CD14-positive monocyte (primary cell): ENCODE results near the gene PLEKHA7. TPM values are rescaled to one million over a fixed set of nuclear protein-coding genes. Genes with fewer than 3 reads are reported as not detected.

Source experiments
- DNase-seq, 3 donors: peaks; one replicate each; pipeline ENCODE4 v3.0.0-alpha.2; 2011 to 2022
- H2AFZ ChIP-seq: 2 replicates; pipeline ENCODE4 v1.6.0; 2012; ENCODE audit warnings: mild to moderate bottlenecking, low read depth, low read length, inconsistent platforms; ENCODE audit not compliant: insufficient read depth, poor library complexity, severe bottlenecking
- H3K27ac ChIP-seq, 2 donors: 1 replicate in 1 of 2; 2 replicates in 1 of 2; pipeline ENCODE4 v1.5.1; 2012 to 2013; ENCODE audit warnings: low read length in 2 of 2, control low read depth in 1 of 2, inconsistent platforms in 1 of 2, low read depth in 1 of 2, mild to moderate bottlenecking in 1 of 2
- H3K27me3 ChIP-seq, 2 donors: one replicate each; pipeline versions ENCODE4 v1.6.0 to v1.6.1; 2011 to 2013; ENCODE audit warnings: low read length in 2 of 2; ENCODE audit not compliant: control insufficient read depth in 2 of 2, insufficient read depth in 2 of 2
- H3K36me3 ChIP-seq, 2 donors: replicated peaks in 1 of 2; 1 replicate in 1 of 2; 2 replicates in 1 of 2; pipeline versions ENCODE4 v1.5.1 to v1.6.1; 2012 to 2013; ENCODE audit warnings: low read length in 2 of 2, control low read depth in 1 of 2, inconsistent platforms in 1 of 2, mild to moderate bottlenecking in 1 of 2; ENCODE audit not compliant: insufficient read depth in 2 of 2, control insufficient read depth in 1 of 2
- H3K4me1 ChIP-seq, 2 donors: 1 replicate in 1 of 2; 2 replicates in 1 of 2; pipeline versions ENCODE4 v1.5.1 to v1.6.1; 2012 to 2013; ENCODE audit warnings: low read length in 2 of 2, control low read depth in 1 of 2, inconsistent platforms in 1 of 2, mild to moderate bottlenecking in 1 of 2, moderate library complexity in 1 of 2; ENCODE audit not compliant: insufficient read depth in 2 of 2, control insufficient read depth in 1 of 2
- H3K4me2 ChIP-seq: replicated peaks from 2 replicates; pipeline ENCODE3; 2012; ENCODE audit warnings: low read length, moderate library complexity, mild to moderate bottlenecking; ENCODE audit not compliant: poor library complexity, severe bottlenecking; ENCODE audit errors: extremely low read depth
- H3K4me3 ChIP-seq, 3 experiments: fragments of 200-600 bp in 1 of 3; sonication (generic) in 1 of 3; replicated peaks in 1 of 3; 1 replicate in 2 of 3; 2 replicates in 1 of 3; pipeline ENCODE4 v1.5.1; 2011 to 2013; ENCODE audit warnings: low read length in 3 of 3, mild to moderate bottlenecking in 3 of 3, control low read depth in 2 of 3, low read depth in 2 of 3, inconsistent platforms in 1 of 3, moderate library complexity in 1 of 3
- H3K79me2 ChIP-seq: 2 replicates; pipeline ENCODE4 v1.6.0; 2012; ENCODE audit warnings: mild to moderate bottlenecking, control low read depth, inconsistent platforms, low read length, moderate library complexity; ENCODE audit not compliant: insufficient read depth
- H3K9ac ChIP-seq: 2 replicates; pipeline ENCODE4 v1.6.0; 2017; ENCODE audit warnings: low read length, mild to moderate bottlenecking; ENCODE audit not compliant: insufficient read depth, poor library complexity, severe bottlenecking
- H3K9me3 ChIP-seq, 2 donors: replicated peaks in 1 of 2; 1 replicate in 1 of 2; 2 replicates in 1 of 2; pipeline versions ENCODE4 v1.5.1 to v1.6.1; 2012 to 2013; ENCODE audit warnings: low read length in 2 of 2, control low read depth in 1 of 2; ENCODE audit not compliant: control insufficient read depth in 1 of 2, insufficient read depth in 1 of 2
- H4K20me1 ChIP-seq: 2 replicates; pipeline ENCODE4 v1.6.0; 2012; ENCODE audit warnings: mild to moderate bottlenecking, low read length, control low read depth, moderate library complexity; ENCODE audit not compliant: insufficient read depth
- H3K27ac Mint-ChIP-seq, 7 donors: one replicate each; pipeline ENCODE4 v1.8.0; 2020; ENCODE audit warnings: mild to moderate bottlenecking in 7 of 7, mixed read lengths in 7 of 7, moderate library complexity in 6 of 7, inconsistent platforms in 2 of 7
- H3K27me3 Mint-ChIP-seq, 3 donors: one replicate each; pipeline ENCODE4 v1.8.0; 2021 to 2022; ENCODE audit warnings: low read depth in 3 of 3, mild to moderate bottlenecking in 3 of 3, mixed read lengths in 3 of 3, moderate library complexity in 3 of 3, inconsistent platforms in 1 of 3
- H3K36me3 Mint-ChIP-seq, 2 donors: one replicate each; pipeline ENCODE4 v1.8.0; 2020; ENCODE audit warnings: mixed read lengths in 2 of 2, inconsistent platforms in 1 of 2, mild to moderate bottlenecking in 1 of 2
- H3K4me1 Mint-ChIP-seq: one replicate; pipeline ENCODE4 v1.8.0; 2020; ENCODE audit warnings: mild to moderate bottlenecking, mixed read lengths
- H3K4me3 Mint-ChIP-seq, 2 donors: one replicate each; pipeline ENCODE4 v1.8.0; 2020; ENCODE audit warnings: mild to moderate bottlenecking in 2 of 2, mixed read lengths in 2 of 2, moderate library complexity in 1 of 2
- H3K9me3 Mint-ChIP-seq, 7 donors: one replicate each; pipeline ENCODE4 v1.8.0; 2020 to 2022; ENCODE audit warnings: mixed read lengths in 7 of 7, mild to moderate bottlenecking in 6 of 7, moderate library complexity in 6 of 7, inconsistent platforms in 2 of 7
- CTCF ChIP-seq: fragments of 200-600 bp; IDR thresholded peaks from one replicate; pipeline ENCODE4 v1.8.0; 2022; ENCODE audit warnings: antibody characterized with exemption, mild to moderate bottlenecking
- WGBS: methylation state at CpG from one replicate; pipeline ENCODE4 v1.1.5; 2013; ENCODE audit warnings: missing lambda C conversion rate; ENCODE audit not compliant: insufficient coverage; 5-methylcytosine and 5-hydroxymethylcytosine counted together
- intact Hi-C, 2 donors: fragments of 100-400 bp; cut with micrococcal nuclease; formaldehyde crosslinking; loops; one replicate each; pipeline versions ENCODE4 v1.15.0 to v1.15.1; 2023
- polyA plus RNA-seq, 3 donors: library from polyadenylated mRNA; depleted of rRNA in 1 of 3; unstranded in 2 of 3; stranded (reverse) in 1 of 3; fragments of 300-500 nt in 2 of 3; fragments of >200 nt in 1 of 3; fragmentation: Illumina TruSeq in 2 of 3; gene quantifications; 1 replicate in 2 of 3; 2 replicates in 1 of 3; pipeline ENCODE4 v1.2.3, GENCODE V29; 2012 to 2021

PLEKHA7 gene
- polyA plus RNA-seq, 3 donors: 0.05 to 0.92 (median 0.22) TPM

GRCh38 chr11:16843294-16843693 lies 170.9 kb downstream of the PLEKHA7 start:
- H3K36me3 ChIP-seq: no peaks in the 10 kb centered on the region
- intact Hi-C loops: no loop called here
- TF ChIP-seq CTCF: no peak

GRCh38 chr11:16841984-16842383 lies 172.2 kb downstream of the PLEKHA7 start:
- Mint-ChIP-seq H3K27me3 (peaks cover 0 to 3% (median 2%) of the 10 kb centered on the region in 3 donors), H3K9me3 (peaks cover 2 to 6% (median 5%) of the 10 kb centered on the region in 7 donors), H3K27ac (no peak overlapping the region), H3K4me3 (no peak overlapping the region), H3K36me3 (no peaks in the 10 kb centered on the region), H3K4me1 (peaks cover 2% of the 10 kb centered on the region)
- DNase-seq: no peak
- no peak for TF ChIP-seq CTCF
- intact Hi-C loops: no loop called here
- no peak overlapping the region for H3K27ac ChIP-seq
- H3K4me3 ChIP-seq: no peak overlapping the region
- no peaks in the 10 kb centered on the region for H4K20me1 ChIP-seq
- no peak overlapping the region for H2AFZ ChIP-seq
- no peak overlapping the region for H3K4me2 ChIP-seq
- H3K27me3 ChIP-seq: no peaks in the 10 kb centered on the region
- no peaks in the 10 kb centered on the region for H3K4me1 ChIP-seq
- H3K9me3 ChIP-seq: no peaks in the 10 kb centered on the region
- H3K79me2 ChIP-seq: no peaks in the 10 kb centered on the region
- 97% methylated on average over 4 of the region's 4 CpGs for WGBS
- H3K36me3 ChIP-seq: no peaks in the 10 kb centered on the region
- no peak overlapping the region for H3K9ac ChIP-seq

More at GRCh38 chr11:16843294-16843693, 170.9 kb downstream of the PLEKHA7 start:
- Mint-ChIP-seq H3K27ac (no peak overlapping the region), H3K9me3 (peaks cover 2 to 8% (median 5%) of the 10 kb centered on the region in 7 donors), H3K4me1 (peaks cover 2% of the 10 kb centered on the region), H3K4me3 (no peak overlapping the region), H3K36me3 (no peaks in the 10 kb centered on the region), H3K27me3 (peaks cover 2 to 5% (median 3%) of the 10 kb centered on the region in 3 donors)
- H3K27ac ChIP-seq: no peak overlapping the region
- H3K4me1 ChIP-seq: no peaks in the 10 kb centered on the region
- H3K4me3 ChIP-seq: no peak overlapping the region
- H3K4me2 ChIP-seq: no peak overlapping the region
- H3K27me3 ChIP-seq: no peaks in the 10 kb centered on the region
- H4K20me1 ChIP-seq: no peaks in the 10 kb centered on the region
- no peaks in the 10 kb centered on the region for H3K9me3 ChIP-seq
- no peak overlapping the region for H3K9ac ChIP-seq
- DNase-seq: no peak
- no peaks in the 10 kb centered on the region for H3K79me2 ChIP-seq
- H2AFZ ChIP-seq: no peak overlapping the region
